ENCODE measurements around the gene PCCB. TPM values are rescaled to one million over a fixed set of nuclear protein-coding genes. Genes with fewer than 3 reads are reported as not detected.

The PCCB gene
- total and polyA plus RNA-seq, 2 of the 8 experiments (the other 6 are each of a cell fraction or from before 2014, with no cell fraction given), result 56.7 to 84.4 TPM

GRCh38 chr3:136277115-136277514, 27.0 kb downstream of the PCCB start:
- 0 out of 2 replicates have a peak overlapping the region, but pooled peaks have one; percentile 23 for H2BK20ac ChIP-seq (ENCODE audit: low read length)
- FAIRE-seq (no peak), DNase-seq (ENCODE audit: low read depth in 1 of 2, low spot score in 2 of 2) (no peak)
- no peak overlapping the region for H3K56ac ChIP-seq (replicated peaks; ENCODE audit: insufficient read length, low read depth, low read length)
- 0 out of 4 replicates have a peak overlapping the region, but pooled peaks of 1 of the 2 experiments have one; percentile 7 for H3K4me2 ChIP-seq (ENCODE audit: insufficient read depth in 1 of 2, low read depth in 2 of 2, low read length in 2 of 2)
- H3K9ac ChIP-seq (replicated peaks in 1 of 4; ENCODE audit: extremely low read depth in 1 of 4, low read depth in 3 of 4, low read length in 3 of 4), result no peak overlapping the region; a peak in 1 of 7 replicates
- H2BK120ac ChIP-seq (replicated peaks; ENCODE audit: low read depth, low read length), result peak overlapping the region; percentile 9
- no peak overlapping the region for H2BK15ac ChIP-seq (ENCODE audit: low read length)
- H2BK5ac ChIP-seq (ENCODE audit: low read depth, low read length), result 0 out of 2 replicates have a peak overlapping the region, but pooled peaks have one; percentile 15
- ChIA-PET POLR2A (ENCODE audit: partially characterized antibody) (interaction anchor here (1.0 to 1.6 kb wide), 3 partner anchors 8 to 81 kb away, joined by 3 to 4 read pairs (median 4); partner anchors contain the start of gene MSL2), CTCF (ENCODE audit: partially characterized antibody) (interaction anchor here (1.0 kb wide), 1 partner anchor 834 kb away, joined by 3 read pairs; no protein-coding TSS in a partner anchor)
- no peak overlapping the region for H3K18ac ChIP-seq (ENCODE audit: extremely low read depth, low read length)
- H4K91ac ChIP-seq (replicated peaks; ENCODE audit: insufficient read length, low read length), result peak overlapping the region; percentile 17
- H3K14ac ChIP-seq (ENCODE audit: insufficient read length), result no peak overlapping the region
- H3K36me3 ChIP-seq (ENCODE audit: control insufficient read depth in 2 of 4, insufficient read depth in 4 of 4, low read length in 3 of 4), result peaks cover 0 to 8% (median 4%) of the 10 kb centered on the region in 4 experiments; a peak in 4 of 8 replicates
- peaks cover 0 to 44% of the 10 kb centered on the region in 2 experiments; a peak in 2 of 4 replicates for H3K79me2 ChIP-seq (ENCODE audit: control insufficient read depth in 1 of 2, insufficient read depth in 2 of 2, low read length in 2 of 2)
- H4K20me1 ChIP-seq (replicated peaks in 1 of 2; ENCODE audit: control insufficient read depth in 1 of 2, insufficient read depth in 2 of 2, low read length in 2 of 2), result no peaks in the 10 kb centered on the region
- peaks cover 1 to 14% (median 7%) of the 10 kb centered on the region in 4 experiments; a peak in 6 of 7 replicates for H3K4me1 ChIP-seq (replicated peaks in 1 of 4; ENCODE audit: control insufficient read depth in 3 of 4, insufficient read depth in 4 of 4, low read length in 3 of 4)
- H3K9me3 ChIP-seq (ENCODE audit: insufficient read depth in 2 of 2, low read depth in 1 of 2, low read length in 1 of 2), result peaks cover 9 to 18% of the 10 kb centered on the region in 2 experiments
- no peak overlapping the region for H3K4me3 ChIP-seq (ENCODE audit: extremely low read depth in 1 of 4, insufficient read depth in 2 of 4, low read depth in 3 of 4, low read length in 4 of 4)
- H3K79me1 ChIP-seq (ENCODE audit: low read depth, low read length), result no peaks in the 10 kb centered on the region
- no peak overlapping the region; the same call in 1 of the 2 replicates for H4K8ac ChIP-seq (ENCODE audit: extremely low read depth, insufficient read depth, low read length)
- no peaks in the 10 kb centered on the region for H3K27me3 ChIP-seq (replicated peaks in 1 of 4; ENCODE audit: control insufficient read depth in 3 of 4, extremely low read depth in 1 of 4, insufficient read depth in 3 of 4, low read length in 3 of 4)
- H2BK12ac ChIP-seq (ENCODE audit: low read depth, low read length), result peak overlapping the region; percentile 18; the same call in 1 of the 2 replicates
- WGBS, 2 experiments (ENCODE audit: extremely low coverage in 1 of 2, insufficient coverage in 1 of 2, insufficient read length in 1 of 2, insufficient replicate concordance in 2 of 2, low coverage in 1 of 2, low lambda C conversion rate in 2 of 2, missing lambda C conversion rate in 1 of 2), result 84% methylated on average over 5 of the region's 5 CpGs; no CpG with 5 or more reads in 1 of the 2 experiments
- TF ChIP-seq ATF2 (IDR thresholded peaks at IDR 0.05; ENCODE audit: low read length), result no peak
- TF ChIP-seq CREB1 (IDR thresholded peaks at IDR 0.05), result no peak
- no peak for TF ChIP-seq CEBPB (IDR thresholded peaks at IDR 0.05; ENCODE audit: low read depth, low read length)
- no peak for TF ChIP-seq TAF7 (optimal IDR thresholded peaks at IDR 0.05; ENCODE audit: borderline replicate concordance, low read depth, low read length)
- TF ChIP-seq SIRT6 (IDR thresholded peaks at IDR 0.05; ENCODE audit: low read length), result no peak
- H3K27ac ChIP-seq (ENCODE audit: low read depth, low read length), result no peak overlapping the region
- peak overlapping the region; percentile 87; the same call in 1 of the 2 replicates for H2AK5ac ChIP-seq (ENCODE audit: low read depth, low read length)
- no peaks in the 10 kb centered on the region; the same call in 1 of the 2 replicates for H3K23me2 ChIP-seq (ENCODE audit: low read depth, low read length)
- H4K5ac ChIP-seq (ENCODE audit: insufficient read length, low read depth, low read length), result no peak overlapping the region
- no peak overlapping the region for H2AFZ ChIP-seq (ENCODE audit: low read length)
- no peak overlapping the region for H3K4ac ChIP-seq (replicated peaks; ENCODE audit: insufficient read length, low read depth, low read length)
- H3K23ac ChIP-seq (ENCODE audit: insufficient read length), result no peak overlapping the region
